Hindlimb muscle (tissue), 1 donor: ENCODE data around the gene KIF18B. TPM values are rescaled to one million over a fixed set of nuclear protein-coding genes. Genes with fewer than 3 reads are reported as not detected.

Experiments
- DNase-seq: peaks from one replicate; pipeline ENCODE4 v3.0.0-alpha.2; 2013
- polyA plus RNA-seq: library from polyadenylated mRNA; unstranded; fragments of 120-200 nt; gene quantifications from one replicate; pipeline ENCODE4 v1.2.1, GENCODE V29; 2013; ENCODE audit not compliant: insufficient read length

The KIF18B gene
- polyA plus RNA-seq, 1 donor = 8.8 TPM

- DNase-seq = no peak
These were observed 29.6 kb downstream of the KIF18B start for GRCh38 chr17:44918006-44918405.

GRCh38 chr17:44917456-44917855 is 30.1 kb downstream of the KIF18B start:
- no peak for DNase-seq

GRCh38 chr17:44916781-44917241 is 30.8 kb downstream of the KIF18B start:
- DNase-seq = peak; percentile 47

GRCh38 chr17:44915862-44916780 is 31.5 kb downstream of the KIF18B start:
- no peak for DNase-seq

GRCh38 chr17:44915321-44915726 is 32.2 kb downstream of the KIF18B start, which contains the start of gene GFAP:
Gene GFAP (minus strand): TSS chr17:44915500. CDS start chr17:44915486, 14 bp downstream.
- DNase-seq = no peak

- no peak for DNase-seq
These were observed 32.8 kb downstream of the KIF18B start for GRCh38 chr17:44914698-44915271.

GRCh38 chr17:44914148-44914547 is 33.4 kb downstream of the KIF18B start:
- no peak for DNase-seq

- DNase-seq = no peak
These were observed 33.9 kb downstream of the KIF18B start for GRCh38 chr17:44913676-44914075.

- DNase-seq = no peak
These were observed 34.6 kb downstream of the KIF18B start for GRCh38 chr17:44912763-44913544.

GRCh38 chr17:44911133-44912001 is 36.2 kb downstream of the KIF18B start:
- no peak for DNase-seq

- DNase-seq = no peak
These were observed 37.1 kb downstream of the KIF18B start for GRCh38 chr17:44910231-44911106.

- no peak for DNase-seq
These were observed 37.9 kb downstream of the KIF18B start for GRCh38 chr17:44909681-44910144.

- no peak for DNase-seq
These were observed 38.7 kb downstream of the KIF18B start for GRCh38 chr17:44908761-44909326.

- DNase-seq = no peak
These were observed 39.7 kb downstream of the KIF18B start for GRCh38 chr17:44907729-44908470.

- no peak for DNase-seq
These were observed 40.5 kb downstream of the KIF18B start for GRCh38 chr17:44906763-44907728.

GRCh38 chr17:44906010-44906646 is 41.4 kb downstream of the KIF18B start:
- DNase-seq = no peak
